DOHH2 (cell line): ENCODE results near the gene RNF4.

Experiments used
- CTCF ChIP-seq: fragments of 200-600 bp; sonication (generic); IDR thresholded peaks from one replicate; pipeline ENCODE4 v1.5.1; 2014; ENCODE audit warnings: antibody characterized with exemption, mild to moderate bottlenecking, low read depth, low read length; ENCODE audit not compliant: poor library complexity, severe bottlenecking
- EZH2phosphoT487 ChIP-seq: fragments of 200-600 bp; sonication (generic); IDR thresholded peaks from 2 replicates; pipeline ENCODE4 v1.6.1; 2017; ENCODE audit warnings: borderline replicate concordance, mild to moderate bottlenecking, antibody characterized with exemption, low read length, moderate library complexity, mixed read lengths

GRCh38 chr4:2534904-2535375 lies 66.0 kb downstream of the RNF4 start:
- TF ChIP-seq EZH2phosphoT487 (no peak), CTCF (no peak)
